AG04449 (cell line): Measurements from ENCODE around the gene KLF2.

Source experiments
- CTCF ChIA-PET: fragments of 350-600 bp; formaldehyde crosslinking; extraction: SDS; loops from one replicate; lab custom pipeline; 2021; ENCODE audit warnings: antibody characterized with exemption; lab: Yijun Ruan, JAX
- POLR2A ChIA-PET: fragments of 400-600, 350-600 bp; formaldehyde crosslinking; extraction: SDS; loops from one replicate; lab custom pipeline; 2020; ENCODE audit warnings: antibody characterized with exemption, inconsistent platforms; lab: Yijun Ruan, JAX
- DNase-seq: peaks from one replicate; pipeline ENCODE4 v3.0.0-alpha.2; 2010; ENCODE audit warnings: low read depth, low spot score
- H3K4me3 ChIP-seq: 2 replicates; pipeline ENCODE4 v1.5.1; 2011; ENCODE audit warnings: low read depth, mild to moderate bottlenecking, control low read depth, low read length
- TF ChIP-seq, protein P1 (sequence below): IDR thresholded peaks from one replicate; pipeline ENCODE4 v1.5.1; 2011; ENCODE audit warnings: mild to moderate bottlenecking, moderate library complexity, low read length, control low read depth, inconsistent platforms; ENCODE audit not compliant: insufficient read depth; ENCODE audit errors: missing control alignments

The KLF2 gene

DNA sequence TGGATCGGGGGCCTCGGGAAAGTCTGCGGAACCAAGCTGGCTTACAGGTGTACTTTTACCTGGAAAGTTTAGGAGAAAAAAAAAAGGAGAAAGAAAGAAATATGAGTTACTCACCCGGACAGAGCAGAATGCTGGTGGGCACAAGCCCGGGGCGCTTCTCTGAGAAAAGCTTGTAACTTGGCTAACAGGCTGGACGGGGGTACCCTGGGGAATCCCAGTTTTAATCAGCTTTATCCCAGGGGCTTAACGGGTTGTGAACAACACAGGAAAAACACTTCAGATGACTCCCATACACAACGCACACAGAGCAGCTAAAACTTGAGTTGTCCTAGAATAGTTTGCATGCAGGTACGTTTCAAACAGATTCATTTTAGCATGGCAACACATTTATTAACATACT is 37.3 kb downstream of the KLF2 start:
- CTCF ChIA-PET, result interaction anchor here (0.5 to 2.9 kb wide), 8 partner anchors 11 to 115 kb away, joined by 3 to 13 read pairs (median 4); no protein-coding TSS in a partner anchor
- TF ChIP-seq, protein P1, sequence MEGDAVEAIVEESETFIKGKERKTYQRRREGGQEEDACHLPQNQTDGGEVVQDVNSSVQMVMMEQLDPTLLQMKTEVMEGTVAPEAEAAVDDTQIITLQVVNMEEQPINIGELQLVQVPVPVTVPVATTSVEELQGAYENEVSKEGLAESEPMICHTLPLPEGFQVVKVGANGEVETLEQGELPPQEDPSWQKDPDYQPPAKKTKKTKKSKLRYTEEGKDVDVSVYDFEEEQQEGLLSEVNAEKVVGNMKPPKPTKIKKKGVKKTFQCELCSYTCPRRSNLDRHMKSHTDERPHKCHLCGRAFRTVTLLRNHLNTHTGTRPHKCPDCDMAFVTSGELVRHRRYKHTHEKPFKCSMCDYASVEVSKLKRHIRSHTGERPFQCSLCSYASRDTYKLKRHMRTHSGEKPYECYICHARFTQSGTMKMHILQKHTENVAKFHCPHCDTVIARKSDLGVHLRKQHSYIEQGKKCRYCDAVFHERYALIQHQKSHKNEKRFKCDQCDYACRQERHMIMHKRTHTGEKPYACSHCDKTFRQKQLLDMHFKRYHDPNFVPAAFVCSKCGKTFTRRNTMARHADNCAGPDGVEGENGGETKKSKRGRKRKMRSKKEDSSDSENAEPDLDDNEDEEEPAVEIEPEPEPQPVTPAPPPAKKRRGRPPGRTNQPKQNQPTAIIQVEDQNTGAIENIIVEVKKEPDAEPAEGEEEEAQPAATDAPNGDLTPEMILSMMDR, result no peak
- no peak for DNase-seq
- no peak overlapping the region for H3K4me3 ChIP-seq
- POLR2A ChIA-PET, result no interaction called here

GRCh38 chr19:16363133-16363851 is 38.7 kb downstream of the KLF2 start:
- ChIA-PET POLR2A (no interaction called here), CTCF (interaction anchor here (1.8 kb wide), 1 partner anchor 20 kb away, joined by 7 read pairs; no protein-coding TSS in a partner anchor)
- no peak for DNase-seq
- TF ChIP-seq, protein P1, result no peak
- no peak overlapping the region for H3K4me3 ChIP-seq

GRCh38 chr19:16363852-16364230 is 39.2 kb downstream of the KLF2 start:
- ChIA-PET CTCF (interaction anchor here (1.8 kb wide), 1 partner anchor 19 kb away, joined by 7 read pairs; no protein-coding TSS in a partner anchor), POLR2A (no interaction called here)
- TF ChIP-seq, protein P1, result no peak
- no peak for DNase-seq
- H3K4me3 ChIP-seq, result no peak overlapping the region

- ChIA-PET POLR2A (no interaction called here), CTCF (interaction anchor here (1.8 kb wide), 1 partner anchor 19 kb away, joined by 7 read pairs; no protein-coding TSS in a partner anchor)
- H3K4me3 ChIP-seq, result no peak overlapping the region
- DNase-seq, result no peak
- TF ChIP-seq, protein P1, result no peak
Observed at GRCh38 chr19:16364231-16364865, 39.7 kb downstream of the KLF2 start.

DNA sequence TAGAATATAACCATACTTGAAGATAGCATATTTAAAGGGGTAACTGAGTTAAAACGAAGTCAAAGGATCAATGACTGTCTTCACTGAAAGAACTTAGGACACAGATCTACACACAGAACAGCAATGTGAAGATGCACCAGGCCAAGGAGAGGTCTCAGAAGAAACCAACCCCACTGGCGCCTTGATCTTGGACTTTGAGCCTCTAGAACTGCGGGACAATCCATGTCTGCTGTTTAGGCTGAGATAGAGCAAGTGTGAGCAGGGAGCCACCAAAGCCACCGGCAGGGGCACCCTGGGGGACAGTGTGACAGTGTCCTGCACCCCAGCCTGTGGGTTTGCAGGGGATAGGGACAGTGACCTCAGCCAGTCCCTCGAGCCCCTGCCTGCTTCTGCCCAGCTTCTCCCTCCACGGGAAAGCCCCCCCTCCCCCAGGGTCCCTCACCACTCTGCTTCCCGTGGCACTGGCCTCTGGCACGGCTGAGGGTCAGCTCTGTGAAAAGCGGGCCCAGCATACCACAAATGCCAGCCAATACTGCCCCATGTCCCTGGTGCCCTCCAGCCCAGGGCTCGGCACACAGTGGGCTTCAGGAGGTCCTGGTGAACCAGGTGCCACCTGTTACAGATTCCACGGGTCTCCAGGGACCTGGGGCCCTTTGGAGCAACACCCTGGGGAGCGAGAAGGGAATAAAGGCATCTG is 40.8 kb downstream of the KLF2 start:
- ChIA-PET CTCF (interaction anchor here (1.3 to 1.8 kb wide), 3 partner anchors 17 to 118 kb away, joined by 4 to 11 read pairs (median 9); no protein-coding TSS in a partner anchor), POLR2A (no interaction called here)
- H3K4me3 ChIP-seq, result no peak overlapping the region
- TF ChIP-seq, protein P1, result no peak
- DNase-seq, result no peak
